PC-9 (cell line): ENCODE data around the gene EML1. TPM values are rescaled to one million over a fixed set of nuclear protein-coding genes. Genes with fewer than 3 reads are reported as not detected.
"Not testable (repeated sequence)": the region's sequence is repeated elsewhere in the genome, so short reads cannot be mapped to it uniquely, and the experiment has no call there.

Experiments used
- BruUV-seq: library from RNA; stranded (reverse); fragments of 400-500 nt; replicated peaks from 2 replicates; lab custom pipeline; 2021; lab: Mats Ljungman, UMichigan
- CTCF ChIA-PET: fragments of 300-600 bp; sonication (Branson Sonifier 250); formaldehyde crosslinking; loops from one replicate; lab custom pipeline; 2022; ENCODE audit warnings: antibody characterized with exemption; lab: Charles Lee
- POLR2A ChIA-PET: fragments of 300-600 bp; sonication (Branson Sonifier 250); formaldehyde crosslinking; loops from one replicate; lab custom pipeline; 2022; ENCODE audit warnings: antibody characterized with exemption; ENCODE audit not compliant: unreplicated experiment; lab: Charles Lee
- DNase-seq, 2 experiments: peaks; one replicate each; pipeline versions ENCODE4 v3.0.0 to v3.0.0-alpha.2; 2015 to 2022; ENCODE audit warnings: mixed read lengths in 1 of 2
- H2AFZ ChIP-seq: fragments of 200-600 bp; sonication (generic); 2 replicates; pipeline ENCODE4 v1.8.1; 2017; ENCODE audit warnings: antibody characterized with exemption
- H3F3A ChIP-seq: fragments of 200-600 bp; sonication (generic); 2 replicates; pipeline ENCODE4 v1.8.1; 2017; ENCODE audit warnings: antibody characterized with exemption, mild to moderate bottlenecking, low read depth; ENCODE audit not compliant: insufficient read depth
- H3K27ac ChIP-seq: fragments of 200-600 bp; sonication (generic); 2 replicates; pipeline ENCODE4 v1.6.1; 2016; ENCODE audit warnings: mixed run types
- H3K27me3 ChIP-seq: fragments of 200-600 bp; sonication (generic); 2 replicates; pipeline ENCODE4 v1.6.1; 2016; ENCODE audit warnings: low read depth, mixed run types; ENCODE audit not compliant: insufficient read depth
- H3K36me3 ChIP-seq: fragments of 200-600 bp; sonication (generic); 2 replicates; pipeline ENCODE4 v1.6.1; 2016; ENCODE audit warnings: low read depth, mixed run types
- H3K4me1 ChIP-seq: fragments of 200-600 bp; sonication (generic); replicated peaks from 2 replicates; pipeline ENCODE4 v1.6.1; 2016; ENCODE audit warnings: mixed run types; ENCODE audit not compliant: insufficient read depth
- H3K4me2 ChIP-seq: fragments of 200-600 bp; sonication (generic); 2 replicates; pipeline ENCODE4 v1.6.1; 2017; ENCODE audit warnings: mixed run types
- H3K4me3 ChIP-seq: fragments of 200-600 bp; sonication (generic); 2 replicates; pipeline ENCODE4 v1.6.1; 2016; ENCODE audit warnings: mixed run types
- H3K79me2 ChIP-seq: fragments of 200-600 bp; sonication (generic); 2 replicates; pipeline ENCODE4 v1.6.1; 2017; ENCODE audit warnings: low read depth, mixed run types
- H3K9me2 ChIP-seq: fragments of 200-600 bp; sonication (generic); 2 replicates; pipeline ENCODE4 v1.8.1; 2017; ENCODE audit warnings: mild to moderate bottlenecking; ENCODE audit not compliant: insufficient read depth
- H3K9me3 ChIP-seq: fragments of 200-600 bp; sonication (generic); 2 replicates; pipeline ENCODE4 v1.8.1; 2016; ENCODE audit warnings: low read depth; ENCODE audit not compliant: insufficient read depth
- H4K20me1 ChIP-seq: fragments of 200-600 bp; sonication (generic); 2 replicates; pipeline ENCODE4 v1.8.1; 2017; ENCODE audit not compliant: insufficient read depth
- CTCF ChIP-seq: fragments of 200-600 bp; sonication (generic); conservative IDR thresholded peaks from 2 replicates; pipeline ENCODE4 v1.6.1; 2017; ENCODE audit warnings: mixed run types, antibody characterized with exemption, mild to moderate bottlenecking, moderate library complexity
- EZH2 ChIP-seq: fragments of 200-600 bp; sonication (generic); IDR thresholded peaks from 2 replicates; pipeline ENCODE4 v1.8.0; 2017; ENCODE audit warnings: antibody characterized with exemption, low read depth
- intact Hi-C: fragments of 100-400 bp; cut with micrococcal nuclease; formaldehyde crosslinking; loops from one replicate; pipeline ENCODE4 v1.10.0; 2022; ENCODE audit not compliant: unreplicated experiment
- total RNA-seq: library from RNA; stranded (reverse); gene quantifications from 2 replicates; pipeline ENCODE4 v1.2.3, GENCODE V29; 2021

Gene EML1
- total RNA-seq, 1 experiment from 2014 or later, result 1.8 TPM

- no TSS peak for BruUV-seq
- intact Hi-C loops, result no loop called here
- H3K4me2 ChIP-seq, result no peak overlapping the region
- no peaks in the 10 kb centered on the region for H4K20me1 ChIP-seq
- no peaks in the 10 kb centered on the region for H3K36me3 ChIP-seq
- H3K9me3 ChIP-seq, result no peaks in the 10 kb centered on the region
- no peak for DNase-seq
- no peak overlapping the region for H3K4me3 ChIP-seq
- no peaks in the 10 kb centered on the region for H3K9me2 ChIP-seq
- no peaks in the 10 kb centered on the region for H3K27me3 ChIP-seq
- no peak overlapping the region for H3K27ac ChIP-seq
- ChIA-PET CTCF (no interaction called here), POLR2A (no interaction called here)
- TF ChIP-seq EZH2 (no peak), CTCF (no peak)
- no peak overlapping the region for H2AFZ ChIP-seq
- H3F3A ChIP-seq, result peaks cover 18% of the 10 kb centered on the region; the same call in 1 of the 2 replicates
- no peaks in the 10 kb centered on the region for H3K79me2 ChIP-seq
- peaks cover 30% of the 10 kb centered on the region for H3K4me1 ChIP-seq
These were observed 32.4 kb upstream of the EML1 start for GRCh38 chr14:99760817-99761216.

GRCh38 chr14:99762911-99763310, 30.3 kb upstream of the EML1 start:
- H3K27me3 ChIP-seq, H3K4me2 ChIP-seq, BruUV-seq, H2AFZ ChIP-seq, H3F3A ChIP-seq, H3K4me1 ChIP-seq, H3K36me3 ChIP-seq, POLR2A ChIA-PET, CTCF ChIA-PET, H4K20me1 ChIP-seq, H3K9me3 ChIP-seq, H3K9me2 ChIP-seq, H3K79me2 ChIP-seq, H3K27ac ChIP-seq, DNase-seq, H3K4me3 ChIP-seq, intact Hi-C loops: not testable (repeated sequence)

GRCh38 chr14:99763527-99764221, 29.5 kb upstream of the EML1 start:
- TF ChIP-seq CTCF, result no peak
- TF ChIP-seq EZH2, result no peak
- Histone ChIP-seq H3K79me2 (no peaks in the 10 kb centered on the region), H3K4me3 (no peak overlapping the region), H3K9me2 (no peaks in the 10 kb centered on the region), H3F3A (no peaks in the 10 kb centered on the region; the same call in 1 of the 2 replicates), H3K4me2 (no peak overlapping the region), H3K9me3 (no peaks in the 10 kb centered on the region), H2AFZ (no peak overlapping the region), H4K20me1 (no peaks in the 10 kb centered on the region), H3K27ac (no peak overlapping the region), H3K36me3 (no peaks in the 10 kb centered on the region), H3K27me3 (no peaks in the 10 kb centered on the region), H3K4me1 (0 out of 2 replicates have a peak, but pooled peaks cover 2% of the 10 kb centered on the region)
- ChIA-PET POLR2A (no interaction called here), CTCF (interaction anchor here (0.6 kb wide), 1 partner anchor 115 kb away, joined by 6 read pairs; no protein-coding TSS in a partner anchor)
- intact Hi-C loops, result no loop called here
- no TSS peak for BruUV-seq
- no peak for DNase-seq
